Activated CD4-positive, alpha-beta T cell treated with anti-CD3 and anti-CD28 coated beads for 36 hours (primary cell): Measurements from ENCODE around the gene MPV17L2. TPM values are rescaled to one million over a fixed set of nuclear protein-coding genes. Genes with fewer than 3 reads are reported as not detected.

Experiments
- ATAC-seq: fragments of 200-7000 bp; cut with Tn5 transposase; one replicate; pipeline ENCODE4 v1.10.0; 2021; ENCODE audit warnings: mild to moderate bottlenecking, moderate library complexity
- CTCF ChIA-PET: fragments of 350-600 bp; sonication (Branson Sonifier 250); formaldehyde crosslinking; loops from one replicate; lab custom pipeline; 2021; ENCODE audit warnings: antibody characterized with exemption; lab: Charles Lee
- POLR2A ChIA-PET: fragments of 350-600 bp; sonication (Branson Sonifier 250); formaldehyde crosslinking; loops from one replicate; lab custom pipeline; 2021; ENCODE audit warnings: antibody characterized with exemption, inconsistent platforms; lab: Charles Lee
- DNase-seq: peaks from one replicate; pipeline ENCODE4 v3.0.0-alpha.2; 2020
- H3K27ac Mint-ChIP-seq: one replicate; pipeline ENCODE4 v1.8.0; 2021; ENCODE audit warnings: mixed read lengths
- H3K27me3 Mint-ChIP-seq: one replicate; pipeline ENCODE4 v1.8.0; 2021; ENCODE audit warnings: mixed read lengths
- H3K36me3 Mint-ChIP-seq: one replicate; pipeline ENCODE4 v1.8.0; 2021; ENCODE audit warnings: low read depth, mixed read lengths
- H3K4me1 Mint-ChIP-seq: one replicate; pipeline ENCODE4 v1.8.0; 2021; ENCODE audit warnings: mixed read lengths
- H3K4me3 Mint-ChIP-seq: one replicate; pipeline ENCODE4 v1.8.0; 2021; ENCODE audit warnings: mild to moderate bottlenecking, moderate library complexity, mixed read lengths
- H3K9me3 Mint-ChIP-seq: one replicate; pipeline ENCODE4 v1.8.0; 2021; ENCODE audit warnings: low read depth, mixed read lengths
- intact Hi-C, 2 experiments: fragments of 100-400 bp; cut with DNase I in 1 of 2; cut with micrococcal nuclease in 1 of 2; formaldehyde crosslinking; loops; one replicate each; pipeline versions ENCODE4 v1.14.2 to v1.15.1; 2022 to 2024; cut with DNase I, micrococcal nuclease
- total RNA-seq, 2 experiments: library from RNA; stranded (reverse); gene quantifications; one replicate each; pipeline ENCODE4 v1.2.3, GENCODE V29; 2021

MPV17L2 gene
- total RNA-seq, 2 experiments from 2014 or later, result 5.7 to 6.2 TPM

- Mint-ChIP-seq H3K9me3 (no peaks in the 10 kb centered on the region), H3K4me1 (peaks cover 3% of the 10 kb centered on the region), H3K27ac (no peak overlapping the region), H3K27me3 (peaks cover 7% of the 10 kb centered on the region), H3K4me3 (no peak overlapping the region), H3K36me3 (no peaks in the 10 kb centered on the region)
- ChIA-PET CTCF (interaction anchor here (1.6 kb wide), 1 partner anchor 62 kb away, joined by 3 read pairs; no protein-coding TSS in a partner anchor), POLR2A (no interaction called here)
- intact Hi-C loops, result no loop called here
- no peak for DNase-seq
- no peak for ATAC-seq
These were observed 23.8 kb downstream of the MPV17L2 start for GRCh38 chr19:18216789-18217188.

DNA sequence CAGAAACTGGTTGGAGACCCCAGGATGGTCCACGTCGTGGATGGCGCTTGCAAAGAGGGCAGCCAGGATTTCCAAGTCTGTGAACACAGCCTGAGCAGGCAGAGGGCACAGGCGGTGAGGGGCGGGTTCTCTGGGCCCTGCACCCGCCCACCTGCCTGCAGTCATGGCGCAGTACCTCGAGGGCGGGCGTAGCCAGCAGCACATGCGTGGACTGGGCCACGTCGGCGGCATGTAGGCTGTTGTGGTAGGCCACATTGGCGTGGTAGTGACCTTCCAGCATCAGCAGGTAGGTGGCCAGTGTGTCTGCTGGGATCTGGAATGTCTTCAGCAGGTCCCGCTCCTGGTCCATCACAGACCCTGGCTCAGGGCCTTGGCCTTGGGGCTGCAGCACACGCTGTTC lies 25.1 kb downstream of the MPV17L2 start:
- DNase-seq, result no peak
- ChIA-PET CTCF (interaction anchor here (0.7 to 0.8 kb wide), 2 partner anchors 9 to 170 kb away, joined by 3 to 4 read pairs; no protein-coding TSS in a partner anchor), POLR2A (no interaction called here)

GRCh38 chr19:18218600-18218999 lies 25.6 kb downstream of the MPV17L2 start:
- intact Hi-C loops, result no loop called here
- ATAC-seq (no peak), DNase-seq (no peak)
- no peak overlapping the region for H3K27ac Mint-ChIP-seq
- peaks cover 3% of the 10 kb centered on the region for H3K4me1 Mint-ChIP-seq
- no peaks in the 10 kb centered on the region for H3K36me3 Mint-ChIP-seq
- no peak overlapping the region for H3K4me3 Mint-ChIP-seq
- ChIA-PET POLR2A (no interaction called here), CTCF (interaction anchor here (0.7 to 1.3 kb wide), 4 partner anchors 9 to 170 kb away, joined by 3 to 6 read pairs (median 4); no protein-coding TSS in a partner anchor)
- H3K9me3 Mint-ChIP-seq, result no peaks in the 10 kb centered on the region
- H3K27me3 Mint-ChIP-seq, result peaks cover 10% of the 10 kb centered on the region

More for the DNA sequence above, 25.1 kb downstream of the MPV17L2 start:
- Mint-ChIP-seq H3K9me3 (no peaks in the 10 kb centered on the region), H3K4me1 (peaks cover 3% of the 10 kb centered on the region), H3K27me3 (peaks cover 10% of the 10 kb centered on the region), H3K36me3 (no peaks in the 10 kb centered on the region), H3K27ac (no peak overlapping the region), H3K4me3 (no peak overlapping the region)
- no peak for ATAC-seq
- intact Hi-C loops, result no loop called here

DNA sequence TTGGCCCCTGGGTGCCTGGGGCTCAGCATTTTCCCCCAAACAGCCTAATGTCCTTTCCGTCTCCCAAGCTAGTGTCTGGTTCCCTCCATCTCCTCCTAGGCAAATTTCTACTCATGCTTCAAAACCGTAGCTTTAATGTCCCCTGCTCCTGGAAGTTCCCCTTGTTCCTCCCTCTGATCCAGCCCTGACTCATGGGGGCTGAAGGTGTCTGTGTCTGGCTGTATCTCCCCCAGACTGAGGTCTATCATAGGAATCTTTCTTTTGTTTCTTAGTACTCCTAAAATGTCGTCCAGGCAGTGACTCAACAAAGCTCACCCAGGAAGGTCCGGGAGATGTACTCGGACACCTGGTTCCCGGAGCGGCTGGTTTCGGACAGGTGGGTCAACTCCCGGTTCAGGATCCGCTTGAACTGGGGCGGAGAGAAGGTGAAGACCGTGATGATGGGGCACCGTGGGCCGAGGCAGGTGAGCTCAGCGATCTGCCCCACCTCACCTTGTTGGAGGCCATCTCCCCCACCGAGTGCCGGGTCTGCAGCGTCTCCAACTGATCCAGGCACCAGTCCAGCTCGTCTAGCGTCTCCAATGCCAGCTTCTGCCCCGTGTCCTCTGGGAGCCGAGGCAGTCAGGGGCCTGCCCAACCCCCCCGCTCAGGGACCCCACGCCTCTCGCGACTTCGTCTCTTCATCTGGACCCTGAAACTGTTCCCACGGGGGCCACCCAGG lies 27.1 kb downstream of the MPV17L2 start:
- Mint-ChIP-seq H3K4me1 (peaks cover 12% of the 10 kb centered on the region), H3K27ac (no peak overlapping the region), H3K4me3 (no peak overlapping the region), H3K9me3 (no peaks in the 10 kb centered on the region), H3K27me3 (peaks cover 21% of the 10 kb centered on the region), H3K36me3 (no peaks in the 10 kb centered on the region)
- ChIA-PET POLR2A (interaction anchor here (0.8 to 1.3 kb wide), 2 partner anchors 61 to 219 kb away, joined by 3 to 5 read pairs; partner anchors contain the start of gene JUND), CTCF (interaction anchor here (0.6 to 1.3 kb wide), 3 partner anchors 11 to 121 kb away, joined by 4 to 6 read pairs (median 5); no protein-coding TSS in a partner anchor)
- intact Hi-C loops, result no loop called here
- no peak for ATAC-seq
- no peak for DNase-seq

GRCh38 chr19:18220632-18221275 lies 27.7 kb downstream of the MPV17L2 start:
- no peak for ATAC-seq
- no peaks in the 10 kb centered on the region for H3K36me3 Mint-ChIP-seq
- POLR2A ChIA-PET, result interaction anchor here (1.3 kb wide), 1 partner anchor 61 kb away, joined by 3 read pairs; the partner anchor contains the start of gene JUND
- intact Hi-C loops, result no loop called here
- H3K4me3 Mint-ChIP-seq, result no peak overlapping the region
- CTCF ChIA-PET, result interaction anchor here (0.7 kb wide), 1 partner anchor 122 kb away, joined by 4 read pairs; no protein-coding TSS in a partner anchor
- peaks cover 14% of the 10 kb centered on the region for H3K4me1 Mint-ChIP-seq
- no peak overlapping the region for H3K27ac Mint-ChIP-seq
- H3K27me3 Mint-ChIP-seq, result peaks cover 27% of the 10 kb centered on the region
- DNase-seq, result peak; percentile 50
- H3K9me3 Mint-ChIP-seq, result no peaks in the 10 kb centered on the region

GRCh38 chr19:18221815-18222725 lies 29.1 kb downstream of the MPV17L2 start:
- ChIA-PET POLR2A (no interaction called here), CTCF (interaction anchor here (0.6 to 1.0 kb wide), 5 partner anchors 12 to 408 kb away, joined by 3 to 5 read pairs (median 4); no protein-coding TSS in a partner anchor)
- no peak overlapping the region for H3K27ac Mint-ChIP-seq
- ATAC-seq (no peak), DNase-seq (no peak)
- H3K27me3 Mint-ChIP-seq, result peaks cover 36% of the 10 kb centered on the region
- H3K9me3 Mint-ChIP-seq, result no peaks in the 10 kb centered on the region
- peaks cover 18% of the 10 kb centered on the region for H3K4me1 Mint-ChIP-seq
- no peak overlapping the region for H3K4me3 Mint-ChIP-seq
- intact Hi-C loops, result no loop called here
- no peaks in the 10 kb centered on the region for H3K36me3 Mint-ChIP-seq

DNA sequence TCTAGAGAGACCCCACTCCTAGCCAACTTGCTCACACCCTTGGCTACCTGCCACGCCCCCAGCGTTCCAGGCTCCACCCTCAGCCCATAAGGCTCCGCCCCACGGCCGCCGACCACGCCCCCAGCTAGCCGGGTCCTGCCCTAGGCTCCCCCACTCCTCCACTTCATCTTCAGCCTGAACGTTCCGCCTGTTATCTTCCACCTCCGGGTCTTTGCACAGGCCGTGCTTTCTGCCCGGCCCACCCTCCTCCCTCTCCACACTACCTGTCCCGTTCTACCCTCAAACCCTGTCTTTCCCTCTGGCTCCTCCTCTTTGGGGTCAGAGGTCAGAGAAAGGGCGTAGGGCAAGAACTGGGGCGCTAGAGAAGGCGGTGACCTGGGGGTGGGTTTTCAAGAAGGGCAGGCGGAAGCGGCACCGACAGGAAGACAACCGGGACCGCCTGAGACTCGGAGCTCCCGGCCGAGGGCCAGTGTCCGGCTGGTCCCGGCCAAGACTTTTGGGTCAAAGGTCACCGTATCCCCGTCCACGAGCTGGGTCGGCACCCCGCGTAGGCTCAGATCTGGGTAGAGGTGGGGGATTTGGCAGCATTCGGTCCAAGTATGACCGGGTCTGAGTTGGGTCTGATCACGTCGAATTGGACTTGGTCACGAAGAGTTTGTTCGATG lies 31.0 kb downstream of the MPV17L2 start:
- Mint-ChIP-seq H3K27ac (no peak overlapping the region), H3K9me3 (no peaks in the 10 kb centered on the region), H3K27me3 (peaks cover 46% of the 10 kb centered on the region), H3K4me1 (peaks cover 20% of the 10 kb centered on the region), H3K36me3 (no peaks in the 10 kb centered on the region), H3K4me3 (peak overlapping the region; percentile 72)
- POLR2A ChIA-PET, result interaction anchor here (0.9 to 1.0 kb wide), 2 partner anchors 55 to 58 kb away, joined by 3 to 6 read pairs; partner anchors contain the start of gene JUND
- peak; percentile 63 for DNase-seq
- peak; percentile 12 for ATAC-seq
- CTCF ChIA-PET, result interaction anchor here (0.6 to 1.8 kb wide), 16 partner anchors 9 to 193 kb away, joined by 3 to 12 read pairs (median 3); partner anchors contain the start of genes JUND and MPV17L2
- intact Hi-C loops, result loop anchor here in 1 of 2 experiments (1.0 kb wide), 4 partner anchors 16 to 72 kb away; partner anchors contain the start of gene RAB3A

DNA sequence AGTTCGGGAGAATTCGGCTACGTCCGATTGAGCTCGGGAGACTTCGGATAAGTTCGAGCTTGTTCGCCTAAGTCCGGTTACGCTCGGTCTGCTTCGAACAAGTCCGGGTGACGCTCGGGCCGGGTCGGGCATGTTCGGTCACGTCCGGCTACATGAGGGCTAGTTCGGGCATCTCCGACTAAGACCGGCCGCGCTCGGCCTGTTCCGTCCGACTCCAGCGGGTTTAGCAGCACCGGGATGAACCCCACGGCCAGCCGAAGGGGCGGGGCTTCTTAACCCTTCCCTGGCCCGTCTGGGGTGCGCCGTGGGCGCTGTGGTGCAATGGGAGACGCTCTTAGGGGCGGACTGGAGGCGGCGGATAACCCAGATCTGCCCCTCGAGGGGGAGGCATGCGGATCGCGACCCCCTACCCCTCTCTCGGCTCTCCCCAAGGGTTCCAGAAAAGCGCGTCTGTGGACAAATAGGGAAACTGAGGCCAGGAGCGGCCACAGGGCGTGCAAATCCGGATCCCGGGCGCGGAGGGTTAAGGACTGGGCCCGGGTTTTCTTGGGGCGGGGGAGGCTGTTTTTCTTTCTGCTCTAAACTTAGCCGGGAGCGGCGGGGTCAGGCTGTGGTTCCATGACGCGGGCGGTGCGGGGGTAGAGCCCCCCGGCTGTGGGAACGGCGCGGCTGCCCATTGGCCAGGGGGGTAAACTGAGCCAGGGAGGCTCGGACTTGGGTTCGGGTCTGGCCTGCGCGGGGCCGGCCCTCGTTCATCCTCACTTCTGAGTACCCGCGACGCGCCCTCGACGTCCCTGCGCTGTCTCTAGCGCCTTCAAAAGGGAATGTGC lies 31.7 kb downstream of the MPV17L2 start:
- peak; percentile 96 for DNase-seq
- ATAC-seq, result peak; percentile 100
- POLR2A ChIA-PET, result interaction anchor here (0.9 to 1.0 kb wide), 2 partner anchors 54 to 57 kb away, joined by 3 to 6 read pairs; partner anchors contain the start of gene JUND
- intact Hi-C loops, result loop anchor here in 1 of 2 experiments (1.0 kb wide), 4 partner anchors 16 to 72 kb away; partner anchors contain the start of gene RAB3A
- no peak overlapping the region for H3K27ac Mint-ChIP-seq
- no peaks in the 10 kb centered on the region for H3K36me3 Mint-ChIP-seq
- CTCF ChIA-PET, result interaction anchor here (0.6 to 1.8 kb wide), 14 partner anchors 10 to 192 kb away, joined by 3 to 12 read pairs (median 3); partner anchors contain the start of gene JUND
- H3K9me3 Mint-ChIP-seq, result no peaks in the 10 kb centered on the region
- H3K27me3 Mint-ChIP-seq, result peaks cover 51% of the 10 kb centered on the region
- H3K4me1 Mint-ChIP-seq, result peaks cover 20% of the 10 kb centered on the region
- H3K4me3 Mint-ChIP-seq, result peak overlapping the region; percentile 72

- no peaks in the 10 kb centered on the region for H3K36me3 Mint-ChIP-seq
- H3K27me3 Mint-ChIP-seq, result peaks cover 52% of the 10 kb centered on the region
- intact Hi-C loops, result no loop called here
These were observed 32.3 kb downstream of the MPV17L2 start for GRCh38 chr19:18225355-18225701.

More at GRCh38 chr19:18225355-18225701, 32.3 kb downstream of the MPV17L2 start:
- ATAC-seq, result no peak
- Mint-ChIP-seq H3K9me3 (no peaks in the 10 kb centered on the region), H3K27ac (no peak overlapping the region), H3K4me3 (peak overlapping the region; percentile 8), H3K4me1 (peaks cover 20% of the 10 kb centered on the region)
- DNase-seq, result no peak
- ChIA-PET CTCF (interaction anchor here (0.5 to 1.8 kb wide), 2 partner anchors 16 to 17 kb away, joined by 3 to 12 read pairs; no protein-coding TSS in a partner anchor), POLR2A (no interaction called here)
